SK-N-MC (cell line): Measurements from ENCODE around the gene ELMO1.
"Not testable (repeated sequence)": the region's sequence is repeated elsewhere in the genome, so short reads cannot be mapped to it uniquely, and the experiment has no call there.

ENCODE experiments used
- DNase-seq: peaks from one replicate; pipeline ENCODE4 v3.0.0-alpha.2; 2011; ENCODE audit warnings: low read depth, low spot score
- H3K27ac ChIP-seq: fragments of 200-600 bp; sonication (generic); 2 replicates; pipeline ENCODE4 v1.5.1; 2016; ENCODE audit warnings: mixed run types
- H3K36me3 ChIP-seq: fragments of 200-600 bp; sonication (generic); 2 replicates; pipeline ENCODE4 v1.6.1; 2017; ENCODE audit warnings: antibody characterized with exemption, low read length, mixed read lengths; ENCODE audit not compliant: insufficient read depth
- H3K4me3 ChIP-seq: fragments of 200-600 bp; sonication (generic); 2 replicates; pipeline ENCODE4 v1.5.1; 2016
- H3K9ac ChIP-seq: fragments of 200-600 bp; sonication (generic); 2 replicates; pipeline ENCODE4 v1.8.0; 2017; ENCODE audit warnings: mixed run types, mixed read lengths; ENCODE audit not compliant: insufficient read length
- H3K9me3 ChIP-seq: fragments of 200-600 bp; sonication (generic); 2 replicates; pipeline ENCODE4 v1.6.1; 2017; ENCODE audit warnings: low read depth, mild to moderate bottlenecking, antibody characterized with exemption, low read length, moderate library complexity, mixed read lengths
- EZH2 ChIP-seq: fragments of 200-600 bp; sonication (generic); IDR thresholded peaks from one replicate; pipeline ENCODE4 v1.6.1; 2017; ENCODE audit warnings: antibody characterized with exemption
- FOXP2 ChIP-seq: optimal IDR thresholded peaks from 2 replicates; pipeline ENCODE3; 2011; ENCODE audit warnings: mild to moderate bottlenecking, moderate library complexity; ENCODE audit not compliant: insufficient read depth; ENCODE audit errors: extremely low read length, control extremely low read depth
- POLR2AphosphoS5 ChIP-seq: IDR thresholded peaks from 2 replicates; pipeline ENCODE4 v1.6.1; 2012; ENCODE audit warnings: mild to moderate bottlenecking, low read depth, low read length, borderline replicate concordance

Gene ELMO1

GRCh38 chr7:37144423-37144822 is 304.2 kb downstream of the ELMO1 start:
- TF ChIP-seq FOXP2 (no peak), POLR2AphosphoS5 (no peak), EZH2 (no peak)
- Histone ChIP-seq H3K9ac (no peak overlapping the region), H3K36me3 (no peaks in the 10 kb centered on the region), H3K27ac (no peak overlapping the region), H3K4me3 (no peak overlapping the region), H3K9me3 (no peaks in the 10 kb centered on the region)
- no peak for DNase-seq

- no peak for TF ChIP-seq EZH2
- TF ChIP-seq FOXP2, result no peak
- TF ChIP-seq POLR2AphosphoS5, result no peak
- DNase-seq, result no peak
- Histone ChIP-seq H3K36me3 (no peaks in the 10 kb centered on the region), H3K9ac (no peak overlapping the region), H3K27ac (no peak overlapping the region), H3K9me3 (no peaks in the 10 kb centered on the region), H3K4me3 (no peak overlapping the region)
Observed at GRCh38 chr7:37142958-37143357, 305.7 kb downstream of the ELMO1 start.

GRCh38 chr7:37141742-37142141 is 306.9 kb downstream of the ELMO1 start:
- TF ChIP-seq POLR2AphosphoS5, result no peak
- no peak for TF ChIP-seq FOXP2
- no peak for TF ChIP-seq EZH2

GRCh38 chr7:37133902-37134301 is 314.8 kb downstream of the ELMO1 start:
- H3K9me3 ChIP-seq, H3K27ac ChIP-seq, H3K9ac ChIP-seq, DNase-seq, H3K36me3 ChIP-seq, H3K4me3 ChIP-seq: not testable (repeated sequence)

More at GRCh38 chr7:37141742-37142141, 306.9 kb downstream of the ELMO1 start:
- Histone ChIP-seq H3K27ac (no peak overlapping the region), H3K9me3 (no peaks in the 10 kb centered on the region), H3K36me3 (no peaks in the 10 kb centered on the region), H3K9ac (no peak overlapping the region), H3K4me3 (no peak overlapping the region)
- DNase-seq, result no peak

- Histone ChIP-seq H3K9me3 (no peaks in the 10 kb centered on the region), H3K36me3 (no peaks in the 10 kb centered on the region), H3K4me3 (no peak overlapping the region), H3K27ac (no peak overlapping the region), H3K9ac (no peak overlapping the region)
- TF ChIP-seq FOXP2 (no peak), EZH2 (no peak), POLR2AphosphoS5 (no peak)
- DNase-seq, result no peak
Observed at GRCh38 chr7:37131855-37132254, 316.8 kb downstream of the ELMO1 start.

- no peaks in the 10 kb centered on the region for H3K36me3 ChIP-seq
- no peaks in the 10 kb centered on the region for H3K9me3 ChIP-seq
- no peak overlapping the region for H3K9ac ChIP-seq
- no peak for DNase-seq
- no peak overlapping the region for H3K4me3 ChIP-seq
- TF ChIP-seq EZH2 (no peak), FOXP2 (no peak), POLR2AphosphoS5 (no peak)
- H3K27ac ChIP-seq, result no peak overlapping the region
Observed at GRCh38 chr7:37129035-37129425, 319.6 kb downstream of the ELMO1 start.

GRCh38 chr7:37128327-37129034 is 320.2 kb downstream of the ELMO1 start:
- Histone ChIP-seq H3K9me3 (no peaks in the 10 kb centered on the region), H3K36me3 (no peaks in the 10 kb centered on the region), H3K9ac (no peak overlapping the region), H3K4me3 (no peak overlapping the region), H3K27ac (no peak overlapping the region)
- no peak for DNase-seq
- TF ChIP-seq POLR2AphosphoS5 (no peak), FOXP2 (no peak), EZH2 (no peak)

GRCh38 chr7:37119296-37119860 is 329.3 kb downstream of the ELMO1 start:
- no peak overlapping the region for H3K27ac ChIP-seq
- TF ChIP-seq FOXP2 (no peak), EZH2 (no peak), POLR2AphosphoS5 (no peak)
- H3K4me3 ChIP-seq, result no peak overlapping the region
- no peaks in the 10 kb centered on the region for H3K9me3 ChIP-seq
- no peak overlapping the region for H3K9ac ChIP-seq
- no peak for DNase-seq
- H3K36me3 ChIP-seq, result no peaks in the 10 kb centered on the region

- DNase-seq, result no peak
- Histone ChIP-seq H3K9me3 (no peaks in the 10 kb centered on the region), H3K9ac (no peak overlapping the region), H3K36me3 (no peaks in the 10 kb centered on the region), H3K4me3 (no peak overlapping the region), H3K27ac (no peak overlapping the region)
- TF ChIP-seq POLR2AphosphoS5 (no peak), EZH2 (no peak), FOXP2 (no peak)
Observed at GRCh38 chr7:37118004-37118403, 330.7 kb downstream of the ELMO1 start.
